OCI-LY7 (cell line): ENCODE measurements around the gene ZNF488.

Source experiments
- CTCF ChIP-seq: fragments of 200-600 bp; sonication (generic); conservative IDR thresholded peaks from 2 replicates; pipeline ENCODE4 v1.5.1; 2014; ENCODE audit warnings: mild to moderate bottlenecking, antibody characterized with exemption, low read length, moderate library complexity, mixed read lengths
- EZH2phosphoT487 ChIP-seq: fragments of 200-600 bp; sonication (generic); IDR thresholded peaks from 2 replicates; pipeline ENCODE4 v1.6.1; 2018; ENCODE audit warnings: low read depth, borderline replicate concordance, mild to moderate bottlenecking, mixed run types, antibody characterized with exemption, low read length, moderate library complexity, mixed read lengths

DNA sequence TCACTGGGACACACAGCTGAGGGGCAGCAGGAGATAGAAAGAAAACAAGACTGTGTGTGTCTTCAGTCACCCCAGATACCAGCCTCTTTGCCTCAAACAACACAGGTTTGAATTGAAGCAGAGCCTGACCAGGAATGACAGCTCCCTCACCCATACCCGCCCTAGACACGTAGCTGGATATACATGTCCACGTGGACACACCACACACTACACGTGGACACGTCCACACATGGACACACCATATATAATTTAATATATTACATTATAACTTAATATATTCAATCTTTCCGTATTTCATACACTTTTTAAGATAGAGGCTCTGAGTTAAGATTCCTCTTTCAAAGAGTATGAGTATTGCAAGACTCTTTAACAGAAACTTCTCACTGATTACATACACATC, 50.6 kb downstream of the ZNF488 start:
- no peak for TF ChIP-seq CTCF
- TF ChIP-seq EZH2phosphoT487, result no peak
